Activated CD4-positive, alpha-beta memory T cell treated with anti-CD3 and anti-CD28 coated beads, Interleukin-2, amount 10 ng/mL, durations not matched to agents 7 days and 5 days (primary cell): Measurements from ENCODE around the gene PDGFC. TPM values are rescaled to one million over a fixed set of nuclear protein-coding genes. Genes with fewer than 3 reads are reported as not detected.

Experiments used
- CTCF ChIA-PET: fragments of 350-600 bp; sonication (Branson Sonifier 250); formaldehyde crosslinking; loops from one replicate; lab custom pipeline; 2021; ENCODE audit warnings: antibody characterized with exemption, inconsistent platforms; lab: Charles Lee
- POLR2A ChIA-PET: fragments of 350-600 bp; sonication (Branson Sonifier 250); formaldehyde crosslinking; loops from one replicate; lab custom pipeline; 2021; ENCODE audit warnings: antibody characterized with exemption; lab: Charles Lee
- DNase-seq: peaks from one replicate; pipeline ENCODE4 v3.0.0-alpha.2; 2020
- H3K27ac Mint-ChIP-seq: one replicate; pipeline ENCODE4 v1.8.0; 2021; ENCODE audit warnings: mild to moderate bottlenecking, mixed read lengths
- H3K27me3 Mint-ChIP-seq: one replicate; pipeline ENCODE4 v1.8.0; 2021; ENCODE audit warnings: mixed read lengths
- H3K36me3 Mint-ChIP-seq: one replicate; pipeline ENCODE4 v1.8.0; 2021; ENCODE audit warnings: low read depth, mixed read lengths
- H3K4me1 Mint-ChIP-seq: one replicate; pipeline ENCODE4 v1.8.0; 2021; ENCODE audit warnings: mixed read lengths
- H3K4me3 Mint-ChIP-seq: one replicate; pipeline ENCODE4 v1.8.0; 2021; ENCODE audit warnings: mild to moderate bottlenecking, mixed read lengths
- H3K9me3 Mint-ChIP-seq: one replicate; pipeline ENCODE4 v1.8.0; 2021; ENCODE audit warnings: mixed read lengths
- total RNA-seq, 2 experiments: library from RNA; stranded (reverse); gene quantifications; one replicate each; pipeline ENCODE4 v1.2.3, GENCODE V29; 2021

Gene PDGFC
- total RNA-seq, 2 experiments from 2014 or later = not detected

DNA sequence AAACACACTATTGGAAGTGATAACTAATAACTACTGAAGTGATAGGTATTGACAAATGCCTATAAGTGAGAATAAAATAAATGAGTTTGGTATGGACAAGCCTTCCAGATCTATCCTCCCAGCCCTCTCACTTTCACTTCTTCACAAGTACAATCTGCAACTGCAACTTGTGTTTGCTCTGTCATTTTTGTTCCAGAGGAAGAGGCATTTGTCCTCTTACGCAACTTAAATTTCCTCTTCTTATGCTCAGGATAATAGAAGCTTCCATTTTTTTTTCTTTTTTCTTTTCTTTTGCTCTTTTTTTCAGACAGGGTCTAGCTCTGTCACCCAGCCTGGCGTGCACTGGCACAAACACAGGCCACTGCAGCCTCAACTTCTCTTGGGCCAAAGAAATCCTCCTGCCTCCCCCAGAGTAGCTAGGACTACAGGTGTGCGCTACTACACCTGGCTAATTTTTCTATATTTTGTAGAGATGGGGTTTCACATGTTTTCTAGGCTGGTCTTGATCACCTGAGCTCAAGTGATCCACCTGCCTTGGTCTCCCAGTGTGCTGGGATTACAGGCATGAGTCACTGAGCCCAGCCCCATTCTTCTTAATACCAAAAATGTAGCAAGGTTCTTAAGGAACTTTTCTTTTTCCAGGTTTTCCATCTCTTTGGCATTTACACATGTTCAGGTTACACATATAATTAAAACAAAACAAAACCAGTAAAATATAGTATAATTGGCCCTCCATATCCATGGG is 73.1 kb downstream of the PDGFC start:
- no peaks in the 10 kb centered on the region for H3K27me3 Mint-ChIP-seq
- no peaks in the 10 kb centered on the region for H3K36me3 Mint-ChIP-seq
- H3K9me3 Mint-ChIP-seq = peaks cover 2% of the 10 kb centered on the region
- ChIA-PET CTCF (no interaction called here), POLR2A (no interaction called here)
- no peak for DNase-seq
- no peak overlapping the region for H3K27ac Mint-ChIP-seq
- no peaks in the 10 kb centered on the region for H3K4me1 Mint-ChIP-seq
- H3K4me3 Mint-ChIP-seq = no peak overlapping the region

DNA sequence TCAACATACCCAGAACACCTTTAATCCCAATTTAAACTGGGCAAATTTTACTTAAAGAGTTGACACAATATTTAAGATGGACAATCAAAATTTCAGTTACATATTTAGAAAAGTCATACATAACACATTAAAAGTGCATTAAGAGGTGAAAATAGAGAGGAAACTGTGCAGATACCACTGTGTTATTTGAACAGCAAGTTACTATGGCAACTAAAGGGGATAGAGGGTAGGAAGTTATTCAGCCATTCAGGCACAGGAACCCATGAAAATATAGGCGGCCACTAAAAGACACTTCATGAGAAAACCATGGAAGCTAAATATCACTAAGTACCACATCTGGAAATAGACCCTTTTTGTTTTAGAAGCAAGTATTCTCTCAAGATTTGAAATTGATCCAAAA is 75.1 kb downstream of the PDGFC start:
- H3K4me1 Mint-ChIP-seq = no peaks in the 10 kb centered on the region
- no peaks in the 10 kb centered on the region for H3K36me3 Mint-ChIP-seq
- H3K4me3 Mint-ChIP-seq = no peak overlapping the region
- no peak overlapping the region for H3K27ac Mint-ChIP-seq
- CTCF ChIA-PET = no interaction called here
- H3K27me3 Mint-ChIP-seq = no peaks in the 10 kb centered on the region
- POLR2A ChIA-PET = no interaction called here
- DNase-seq = no peak
- H3K9me3 Mint-ChIP-seq = peaks cover 2% of the 10 kb centered on the region

DNA sequence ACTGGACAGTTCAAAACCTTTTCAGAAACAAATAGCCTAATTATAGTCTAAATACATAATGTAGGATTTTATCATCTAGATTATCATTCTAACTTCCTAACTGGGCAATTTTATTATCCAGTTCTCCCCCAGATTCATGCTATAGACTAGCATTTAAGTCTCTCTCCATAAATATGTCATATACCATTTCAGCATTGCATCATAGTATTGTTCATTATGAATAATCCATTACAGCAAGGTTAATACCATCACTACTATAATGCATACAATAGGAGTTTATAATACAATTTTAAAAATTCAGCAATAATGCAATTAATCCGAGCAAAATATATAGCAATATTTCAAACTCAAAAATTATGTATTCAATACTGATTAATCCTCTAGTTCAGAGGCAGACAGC is 77.4 kb downstream of the PDGFC start:
- DNase-seq = no peak
- ChIA-PET CTCF (no interaction called here), POLR2A (no interaction called here)
- Mint-ChIP-seq H3K27ac (no peak overlapping the region), H3K4me1 (no peaks in the 10 kb centered on the region), H3K27me3 (no peaks in the 10 kb centered on the region), H3K4me3 (no peak overlapping the region), H3K36me3 (no peaks in the 10 kb centered on the region), H3K9me3 (no peaks in the 10 kb centered on the region)

GRCh38 chr4:156892805-156893204 is 78.8 kb downstream of the PDGFC start:
- H3K9me3 Mint-ChIP-seq = no peaks in the 10 kb centered on the region
- ChIA-PET CTCF (no interaction called here), POLR2A (no interaction called here)
- H3K36me3 Mint-ChIP-seq = no peaks in the 10 kb centered on the region
- H3K4me3 Mint-ChIP-seq = no peak overlapping the region
- no peak overlapping the region for H3K27ac Mint-ChIP-seq
- H3K27me3 Mint-ChIP-seq = no peaks in the 10 kb centered on the region
- no peak for DNase-seq
- no peaks in the 10 kb centered on the region for H3K4me1 Mint-ChIP-seq

DNA sequence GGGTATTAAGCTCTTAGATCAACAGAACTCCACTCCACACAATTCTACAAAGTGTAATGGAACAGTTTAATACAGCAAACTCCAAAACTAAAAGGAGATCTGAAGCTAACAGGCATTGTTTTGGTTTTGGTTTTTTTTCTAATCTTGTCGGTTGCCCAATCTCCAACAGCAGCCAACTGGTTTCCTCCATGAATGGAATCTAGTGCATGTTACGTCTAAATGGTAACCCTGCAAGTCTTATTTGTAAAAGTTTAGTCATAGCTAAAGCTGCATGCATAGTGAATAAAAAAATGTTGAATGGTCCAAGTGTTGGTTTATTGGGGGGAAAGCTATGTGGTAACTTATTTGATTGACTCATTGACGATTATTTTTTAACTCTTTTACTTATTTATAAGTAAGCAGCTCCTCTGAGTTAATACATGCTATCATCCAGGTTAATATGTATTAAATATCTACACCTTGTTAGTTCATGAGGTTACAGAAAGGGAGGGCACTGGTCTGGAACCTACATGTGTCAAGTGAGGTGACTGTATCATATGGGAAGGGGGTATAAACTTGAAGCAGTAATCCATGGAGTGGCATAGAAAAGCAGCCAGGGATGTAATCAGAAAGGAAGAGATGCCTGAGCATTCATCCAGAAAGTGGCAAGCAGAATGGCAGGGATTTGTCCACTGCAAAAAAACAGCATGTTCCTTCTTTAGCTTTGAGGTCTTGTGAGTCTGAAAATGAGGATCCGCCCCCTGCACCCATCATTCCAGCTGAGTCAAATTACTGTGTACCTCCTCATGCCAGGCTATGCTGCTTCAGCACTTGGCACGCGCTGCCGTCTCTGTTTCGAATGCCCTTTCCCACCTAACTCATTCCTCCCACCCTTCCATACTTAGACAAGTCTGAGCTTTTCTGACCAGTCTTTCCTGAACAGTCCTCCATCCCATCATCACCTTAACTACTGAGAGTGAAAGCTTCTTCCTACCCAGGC is 81.7 kb downstream of the PDGFC start:
- H3K27me3 Mint-ChIP-seq = no peaks in the 10 kb centered on the region
- no peak overlapping the region for H3K27ac Mint-ChIP-seq
- ChIA-PET POLR2A (no interaction called here), CTCF (no interaction called here)
- H3K36me3 Mint-ChIP-seq = no peaks in the 10 kb centered on the region
- no peak for DNase-seq
- H3K4me1 Mint-ChIP-seq = no peaks in the 10 kb centered on the region
- no peak overlapping the region for H3K4me3 Mint-ChIP-seq
- H3K9me3 Mint-ChIP-seq = no peaks in the 10 kb centered on the region

DNA sequence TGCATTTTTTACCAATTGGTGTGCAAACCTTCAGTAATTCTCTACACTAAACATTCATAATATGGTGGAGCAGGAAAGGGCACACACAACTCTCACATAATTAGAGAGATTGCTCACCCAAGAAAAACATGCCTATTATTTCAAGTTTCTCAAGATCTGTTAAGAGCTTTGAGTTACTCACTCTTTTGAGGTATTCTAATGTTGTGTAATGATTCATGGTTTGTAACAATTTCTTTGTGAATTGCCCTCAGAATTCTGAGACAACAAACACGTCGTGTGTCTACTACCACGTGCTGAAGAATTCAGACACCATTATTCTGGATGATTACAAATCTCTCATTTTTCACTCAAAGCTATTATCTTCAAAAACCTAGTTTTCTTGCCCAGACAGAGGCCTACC is 82.8 kb downstream of the PDGFC start:
- no peak overlapping the region for H3K27ac Mint-ChIP-seq
- no peaks in the 10 kb centered on the region for H3K9me3 Mint-ChIP-seq
- no peaks in the 10 kb centered on the region for H3K27me3 Mint-ChIP-seq
- H3K4me3 Mint-ChIP-seq = no peak overlapping the region
- no peaks in the 10 kb centered on the region for H3K36me3 Mint-ChIP-seq
- no peaks in the 10 kb centered on the region for H3K4me1 Mint-ChIP-seq
- ChIA-PET POLR2A (no interaction called here), CTCF (no interaction called here)
- DNase-seq = no peak

GRCh38 chr4:156886481-156886880 is 85.1 kb downstream of the PDGFC start:
- Mint-ChIP-seq H3K4me1 (no peaks in the 10 kb centered on the region), H3K36me3 (no peaks in the 10 kb centered on the region), H3K27me3 (no peaks in the 10 kb centered on the region), H3K9me3 (peaks cover 2% of the 10 kb centered on the region), H3K27ac (no peak overlapping the region), H3K4me3 (no peak overlapping the region)
- POLR2A ChIA-PET = no interaction called here
- CTCF ChIA-PET = no interaction called here
- no peak for DNase-seq

DNA sequence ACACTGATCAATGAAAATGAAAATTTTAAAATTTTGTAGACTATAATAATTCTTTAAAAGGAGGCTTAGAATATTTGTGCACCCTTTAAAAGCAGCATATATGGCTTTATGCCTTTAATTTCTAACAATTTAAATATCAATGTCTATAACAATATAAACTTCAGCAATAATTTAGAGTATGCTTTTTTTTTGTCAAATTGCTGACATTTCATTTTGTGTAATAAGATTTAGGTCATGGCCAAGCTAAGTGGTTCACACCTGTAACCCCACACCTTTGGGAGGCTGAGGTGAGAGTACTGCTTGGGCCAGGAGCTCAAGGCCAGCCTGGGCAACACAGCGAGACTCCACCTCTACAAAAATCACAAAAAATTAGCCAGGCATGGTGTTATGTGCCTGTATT is 86.2 kb downstream of the PDGFC start:
- Mint-ChIP-seq H3K27ac (no peak overlapping the region), H3K36me3 (no peaks in the 10 kb centered on the region), H3K4me1 (no peaks in the 10 kb centered on the region), H3K9me3 (peaks cover 2% of the 10 kb centered on the region), H3K4me3 (no peak overlapping the region), H3K27me3 (no peaks in the 10 kb centered on the region)
- ChIA-PET CTCF (no interaction called here), POLR2A (no interaction called here)
- DNase-seq = no peak

- Mint-ChIP-seq H3K4me1 (no peaks in the 10 kb centered on the region), H3K27me3 (no peaks in the 10 kb centered on the region), H3K27ac (no peak overlapping the region), H3K36me3 (no peaks in the 10 kb centered on the region), H3K9me3 (peaks cover 2% of the 10 kb centered on the region), H3K4me3 (no peak overlapping the region)
- DNase-seq = no peak
- CTCF ChIA-PET = no interaction called here
- POLR2A ChIA-PET = no interaction called here
Measured at GRCh38 chr4:156884183-156884582, 87.4 kb downstream of the PDGFC start.

- H3K9me3 Mint-ChIP-seq = peaks cover 2% of the 10 kb centered on the region
- POLR2A ChIA-PET = no interaction called here
- no peak overlapping the region for H3K27ac Mint-ChIP-seq
- H3K4me3 Mint-ChIP-seq = no peak overlapping the region
- no peaks in the 10 kb centered on the region for H3K4me1 Mint-ChIP-seq
- H3K36me3 Mint-ChIP-seq = no peaks in the 10 kb centered on the region
- no peak for DNase-seq
- no peaks in the 10 kb centered on the region for H3K27me3 Mint-ChIP-seq
- CTCF ChIA-PET = no interaction called here
Measured at GRCh38 chr4:156875704-156876103, 95.9 kb downstream of the PDGFC start.

DNA sequence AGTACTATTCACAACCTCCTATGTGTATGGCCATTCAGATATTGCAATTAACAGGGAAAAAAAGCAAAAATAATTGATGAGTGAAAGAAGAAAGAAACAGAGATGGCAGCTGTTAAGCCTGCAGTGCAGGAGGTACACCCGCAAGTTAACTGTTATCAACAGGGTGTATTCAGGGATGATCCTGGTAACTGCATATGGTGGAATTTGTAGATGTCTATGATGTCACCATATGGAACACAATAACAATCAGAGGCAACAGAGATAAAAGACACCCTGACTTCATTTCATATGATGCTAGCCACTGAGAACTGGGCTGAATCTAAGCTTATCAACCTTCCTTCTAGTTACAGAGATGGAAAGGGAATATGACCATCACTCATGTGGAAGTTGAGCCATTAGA is 96.5 kb downstream of the PDGFC start:
- H3K27me3 Mint-ChIP-seq = no peaks in the 10 kb centered on the region
- peaks cover 2% of the 10 kb centered on the region for H3K9me3 Mint-ChIP-seq
- CTCF ChIA-PET = no interaction called here
- H3K4me1 Mint-ChIP-seq = no peaks in the 10 kb centered on the region
- POLR2A ChIA-PET = no interaction called here
- no peak overlapping the region for H3K4me3 Mint-ChIP-seq
- no peak for DNase-seq
- H3K36me3 Mint-ChIP-seq = no peaks in the 10 kb centered on the region
- H3K27ac Mint-ChIP-seq = no peak overlapping the region

DNA sequence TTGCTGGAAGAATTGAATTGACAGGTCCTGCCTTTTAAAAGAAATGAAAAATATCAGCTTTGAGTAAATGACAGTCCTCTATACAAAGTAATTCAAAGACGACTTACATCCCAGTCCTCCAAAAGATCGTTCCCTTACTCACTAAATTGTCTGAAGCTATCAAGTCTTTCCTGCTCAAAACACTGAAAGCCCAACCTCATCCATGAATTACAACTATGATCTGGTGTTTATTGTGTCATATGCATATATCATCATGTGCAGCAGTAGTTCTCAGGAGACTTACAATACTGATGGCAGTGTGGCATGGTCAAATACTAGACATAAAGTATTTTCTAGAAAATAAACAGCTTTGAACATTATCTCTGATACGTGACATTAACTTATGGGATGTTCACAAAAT is 97.8 kb downstream of the PDGFC start:
- CTCF ChIA-PET = no interaction called here
- DNase-seq = no peak
- Mint-ChIP-seq H3K27ac (no peak overlapping the region), H3K27me3 (no peaks in the 10 kb centered on the region), H3K4me1 (no peaks in the 10 kb centered on the region), H3K4me3 (no peak overlapping the region), H3K9me3 (peaks cover 3% of the 10 kb centered on the region), H3K36me3 (no peaks in the 10 kb centered on the region)
- POLR2A ChIA-PET = no interaction called here

GRCh38 chr4:156870861-156871260 is 100.7 kb downstream of the PDGFC start:
- Mint-ChIP-seq H3K4me3 (no peak overlapping the region), H3K27ac (no peak overlapping the region), H3K36me3 (no peaks in the 10 kb centered on the region), H3K4me1 (no peaks in the 10 kb centered on the region), H3K27me3 (no peaks in the 10 kb centered on the region), H3K9me3 (peaks cover 2% of the 10 kb centered on the region)
- POLR2A ChIA-PET = no interaction called here
- CTCF ChIA-PET = no interaction called here
- DNase-seq = no peak
